ENCODE measurements around the gene BMF.

DNA sequence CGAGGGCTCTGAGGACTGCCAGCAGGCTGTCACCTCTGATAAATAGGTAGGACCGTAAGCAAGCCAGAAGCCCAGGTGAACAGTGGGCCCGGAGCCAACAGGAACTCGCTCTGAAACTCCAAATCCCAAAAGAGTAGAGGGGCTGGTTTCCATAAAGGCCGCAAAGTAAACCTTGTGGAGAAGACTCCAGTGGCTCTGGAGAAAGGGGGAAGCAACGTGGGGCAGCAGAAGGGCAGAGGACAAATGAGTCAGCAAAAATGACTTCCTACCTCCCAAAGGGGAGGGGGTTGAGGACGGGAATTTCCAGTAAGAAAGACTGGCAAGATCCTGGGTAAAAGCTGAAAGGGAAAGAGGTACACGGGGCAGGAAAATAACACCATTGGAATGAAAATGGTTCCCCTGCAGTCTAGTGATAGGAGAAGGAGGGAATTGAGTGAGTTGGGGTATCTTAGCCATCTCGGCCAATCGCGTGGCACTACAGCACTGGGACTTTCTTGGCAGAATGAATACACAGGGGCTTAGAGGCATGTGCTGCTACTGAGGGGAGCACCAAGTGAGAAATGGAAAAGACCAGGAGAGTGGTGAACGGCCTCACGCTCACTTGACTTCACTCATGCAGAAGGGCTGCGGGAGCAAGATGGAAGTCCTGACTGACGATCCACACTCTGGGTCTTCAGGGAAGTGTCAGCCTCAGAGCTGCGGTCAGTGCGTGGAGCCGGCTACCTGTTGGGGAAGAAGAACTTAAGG, 33.2 kb downstream of the BMF start:
- TF ChIP-seq CTCF (IDR thresholded peaks at IDR 0.05) (no peak), POLR2A (IDR thresholded peaks at IDR 0.05) (no peak)

Data from prostate gland (tissue), 2 donors.